OCI-LY3 (cell line): Measurements from ENCODE around the gene HOXA11.

ENCODE experiments used
- CTCF ChIP-seq: fragments of 200-600, 300-600 bp; sonication (generic); IDR thresholded peaks from 2 replicates; pipeline ENCODE4 v1.5.1; 2014; ENCODE audit warnings: antibody characterized with exemption, low read length, low read depth
- EZH2phosphoT487 ChIP-seq: fragments of 200-600 bp; shearing (Covaris generic); IDR thresholded peaks from 2 replicates; pipeline ENCODE4 v1.6.1; 2018; ENCODE audit warnings: antibody characterized with exemption, mixed run types, low read depth

DNA sequence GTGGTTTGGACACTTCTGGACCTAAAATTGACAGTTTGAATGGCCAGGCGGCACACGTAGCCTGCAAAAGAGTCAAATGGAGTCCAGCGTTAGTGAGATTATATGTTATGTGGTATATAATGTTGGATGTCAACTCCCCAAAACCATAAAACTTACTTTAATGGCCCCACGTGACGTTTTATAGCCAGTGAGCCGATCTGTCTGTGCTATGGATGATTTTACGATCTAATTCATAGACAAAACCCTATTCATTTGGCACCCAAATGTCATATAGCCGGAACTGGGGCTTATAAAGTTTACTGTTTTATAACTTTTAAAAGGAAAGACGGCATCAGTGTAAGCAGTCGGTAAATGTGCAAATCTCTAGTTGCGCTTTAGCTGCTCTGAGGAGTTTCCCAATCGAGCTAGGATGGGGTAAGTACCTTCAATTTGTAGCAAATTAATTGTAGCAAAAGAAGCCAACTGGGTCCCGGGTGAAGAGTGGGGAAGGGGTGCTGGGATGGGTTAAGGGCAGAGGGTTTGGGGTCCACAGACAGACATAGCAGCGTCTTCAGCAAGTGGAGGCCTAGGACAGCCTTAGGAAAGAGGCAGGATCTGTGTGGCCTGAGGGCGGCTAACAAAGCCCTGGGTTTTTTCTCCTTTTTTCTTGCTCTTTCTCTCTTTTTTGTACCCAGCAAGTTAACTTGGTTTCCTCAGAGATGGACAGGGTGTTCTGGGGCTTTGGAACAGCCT lies 44.7 kb downstream of the HOXA11 start:
- TF ChIP-seq CTCF (no peak), EZH2phosphoT487 (no peak)
